CD14-positive monocyte (primary cell): Measurements from ENCODE around the gene PARVB. TPM values are rescaled to one million over a fixed set of nuclear protein-coding genes. Genes with fewer than 3 reads are reported as not detected.
A peak's percentile ranks its signal among the peaks of the same experiment; 100 is the strongest.

ENCODE experiments used
- DNase-seq, 3 donors: peaks; one replicate each; pipeline ENCODE4 v3.0.0-alpha.2; 2011 to 2022
- H2AFZ ChIP-seq: 2 replicates; pipeline ENCODE4 v1.6.0; 2012; ENCODE audit warnings: mild to moderate bottlenecking, low read depth, low read length, inconsistent platforms; ENCODE audit not compliant: insufficient read depth, poor library complexity, severe bottlenecking
- H3K27ac ChIP-seq, 2 donors: 1 replicate in 1 of 2; 2 replicates in 1 of 2; pipeline ENCODE4 v1.5.1; 2012 to 2013; ENCODE audit warnings: low read length in 2 of 2, control low read depth in 1 of 2, inconsistent platforms in 1 of 2, low read depth in 1 of 2, mild to moderate bottlenecking in 1 of 2
- H3K27me3 ChIP-seq, 2 donors: one replicate each; pipeline versions ENCODE4 v1.6.0 to v1.6.1; 2011 to 2013; ENCODE audit warnings: low read length in 2 of 2; ENCODE audit not compliant: control insufficient read depth in 2 of 2, insufficient read depth in 2 of 2
- H3K36me3 ChIP-seq, 2 donors: replicated peaks in 1 of 2; 1 replicate in 1 of 2; 2 replicates in 1 of 2; pipeline versions ENCODE4 v1.5.1 to v1.6.1; 2012 to 2013; ENCODE audit warnings: low read length in 2 of 2, control low read depth in 1 of 2, inconsistent platforms in 1 of 2, mild to moderate bottlenecking in 1 of 2; ENCODE audit not compliant: insufficient read depth in 2 of 2, control insufficient read depth in 1 of 2
- H3K4me1 ChIP-seq, 2 donors: 1 replicate in 1 of 2; 2 replicates in 1 of 2; pipeline versions ENCODE4 v1.5.1 to v1.6.1; 2012 to 2013; ENCODE audit warnings: low read length in 2 of 2, control low read depth in 1 of 2, inconsistent platforms in 1 of 2, mild to moderate bottlenecking in 1 of 2, moderate library complexity in 1 of 2; ENCODE audit not compliant: insufficient read depth in 2 of 2, control insufficient read depth in 1 of 2
- H3K4me2 ChIP-seq: replicated peaks from 2 replicates; pipeline ENCODE3; 2012; ENCODE audit warnings: low read length, moderate library complexity, mild to moderate bottlenecking; ENCODE audit not compliant: poor library complexity, severe bottlenecking; ENCODE audit errors: extremely low read depth
- H3K4me3 ChIP-seq, 3 experiments: fragments of 200-600 bp in 1 of 3; sonication (generic) in 1 of 3; replicated peaks in 1 of 3; 1 replicate in 2 of 3; 2 replicates in 1 of 3; pipeline ENCODE4 v1.5.1; 2011 to 2013; ENCODE audit warnings: low read length in 3 of 3, mild to moderate bottlenecking in 3 of 3, control low read depth in 2 of 3, low read depth in 2 of 3, inconsistent platforms in 1 of 3, moderate library complexity in 1 of 3
- H3K79me2 ChIP-seq: 2 replicates; pipeline ENCODE4 v1.6.0; 2012; ENCODE audit warnings: mild to moderate bottlenecking, control low read depth, inconsistent platforms, low read length, moderate library complexity; ENCODE audit not compliant: insufficient read depth
- H3K9ac ChIP-seq: 2 replicates; pipeline ENCODE4 v1.6.0; 2017; ENCODE audit warnings: low read length, mild to moderate bottlenecking; ENCODE audit not compliant: insufficient read depth, poor library complexity, severe bottlenecking
- H3K9me3 ChIP-seq, 2 donors: replicated peaks in 1 of 2; 1 replicate in 1 of 2; 2 replicates in 1 of 2; pipeline versions ENCODE4 v1.5.1 to v1.6.1; 2012 to 2013; ENCODE audit warnings: low read length in 2 of 2, control low read depth in 1 of 2; ENCODE audit not compliant: control insufficient read depth in 1 of 2, insufficient read depth in 1 of 2
- H4K20me1 ChIP-seq: 2 replicates; pipeline ENCODE4 v1.6.0; 2012; ENCODE audit warnings: mild to moderate bottlenecking, low read length, control low read depth, moderate library complexity; ENCODE audit not compliant: insufficient read depth
- H3K27ac Mint-ChIP-seq, 7 donors: one replicate each; pipeline ENCODE4 v1.8.0; 2020; ENCODE audit warnings: mild to moderate bottlenecking in 7 of 7, mixed read lengths in 7 of 7, moderate library complexity in 6 of 7, inconsistent platforms in 2 of 7
- H3K27me3 Mint-ChIP-seq, 3 donors: one replicate each; pipeline ENCODE4 v1.8.0; 2021 to 2022; ENCODE audit warnings: low read depth in 3 of 3, mild to moderate bottlenecking in 3 of 3, mixed read lengths in 3 of 3, moderate library complexity in 3 of 3, inconsistent platforms in 1 of 3
- H3K36me3 Mint-ChIP-seq, 2 donors: one replicate each; pipeline ENCODE4 v1.8.0; 2020; ENCODE audit warnings: mixed read lengths in 2 of 2, inconsistent platforms in 1 of 2, mild to moderate bottlenecking in 1 of 2
- H3K4me1 Mint-ChIP-seq: one replicate; pipeline ENCODE4 v1.8.0; 2020; ENCODE audit warnings: mild to moderate bottlenecking, mixed read lengths
- H3K4me3 Mint-ChIP-seq, 2 donors: one replicate each; pipeline ENCODE4 v1.8.0; 2020; ENCODE audit warnings: mild to moderate bottlenecking in 2 of 2, mixed read lengths in 2 of 2, moderate library complexity in 1 of 2
- H3K9me3 Mint-ChIP-seq, 7 donors: one replicate each; pipeline ENCODE4 v1.8.0; 2020 to 2022; ENCODE audit warnings: mixed read lengths in 7 of 7, mild to moderate bottlenecking in 6 of 7, moderate library complexity in 6 of 7, inconsistent platforms in 2 of 7
- CTCF ChIP-seq: fragments of 200-600 bp; IDR thresholded peaks from one replicate; pipeline ENCODE4 v1.8.0; 2022; ENCODE audit warnings: antibody characterized with exemption, mild to moderate bottlenecking
- WGBS: methylation state at CpG from one replicate; pipeline ENCODE4 v1.1.5; 2013; ENCODE audit warnings: missing lambda C conversion rate; ENCODE audit not compliant: insufficient coverage; 5-methylcytosine and 5-hydroxymethylcytosine counted together
- intact Hi-C, 2 donors: fragments of 100-400 bp; cut with micrococcal nuclease; formaldehyde crosslinking; loops; one replicate each; pipeline versions ENCODE4 v1.15.0 to v1.15.1; 2023
- polyA plus RNA-seq, 3 donors: library from polyadenylated mRNA; depleted of rRNA in 1 of 3; unstranded in 2 of 3; stranded (reverse) in 1 of 3; fragments of 300-500 nt in 2 of 3; fragments of >200 nt in 1 of 3; fragmentation: Illumina TruSeq in 2 of 3; gene quantifications; 1 replicate in 2 of 3; 2 replicates in 1 of 3; pipeline ENCODE4 v1.2.3, GENCODE V29; 2012 to 2021

The PARVB gene
- polyA plus RNA-seq, 3 donors, result 13.4 to 38.5 (median 17.9) TPM

- H3K27ac Mint-ChIP-seq, result peak overlapping the region; percentile 18 to 86 (median 67)
- WGBS, result 46% methylated on average over 4 of the region's 9 CpGs
- no peak overlapping the region for H3K4me2 ChIP-seq
- no peak for TF ChIP-seq CTCF
- peak in 2 of 3 donors; percentile 20 to 59 for DNase-seq
- intact Hi-C loops, result no loop called here
- peaks cover 35% of the 10 kb centered on the region for H3K4me1 Mint-ChIP-seq
- H3K79me2 ChIP-seq, result peaks cover 30% of the 10 kb centered on the region
- H3K9me3 ChIP-seq, result no peaks in the 10 kb centered on the region
- H3K9ac ChIP-seq, result no peak overlapping the region
- H3K9me3 Mint-ChIP-seq, result peaks cover 0 to 2% (median 0%) of the 10 kb centered on the region in 7 donors
- peaks cover 64 to 93% of the 10 kb centered on the region in 2 donors for H3K36me3 ChIP-seq
- no peak overlapping the region for H3K4me3 Mint-ChIP-seq
- no peak overlapping the region for H2AFZ ChIP-seq
- H3K36me3 Mint-ChIP-seq, result peaks cover 49 to 91% of the 10 kb centered on the region in 2 donors
- peak overlapping the region; percentile 34 to 70 for H3K27ac ChIP-seq
- peaks cover 87% of the 10 kb centered on the region for H4K20me1 ChIP-seq
- no peaks in the 10 kb centered on the region for H3K27me3 Mint-ChIP-seq
- peaks cover 21 to 34% of the 10 kb centered on the region in 2 donors for H3K4me1 ChIP-seq
- no peak overlapping the region for H3K4me3 ChIP-seq
- no peaks in the 10 kb centered on the region for H3K27me3 ChIP-seq
These were observed 166.9 kb downstream of the PARVB start for GRCh38 chr22:44191036-44191454.

- Histone ChIP-seq H3K27me3 (no peaks in the 10 kb centered on the region), H3K4me3 (no peak overlapping the region), H4K20me1 (peaks cover 87% of the 10 kb centered on the region), H3K9me3 (no peaks in the 10 kb centered on the region), H3K9ac (no peak overlapping the region), H3K4me1 (peaks cover 21 to 34% of the 10 kb centered on the region in 2 donors), H3K4me2 (peak overlapping the region; percentile 3), H2AFZ (no peak overlapping the region), H3K36me3 (peaks cover 69 to 93% of the 10 kb centered on the region in 2 donors), H3K27ac (peak overlapping the region; percentile 34 to 70), H3K79me2 (peaks cover 20% of the 10 kb centered on the region)
- intact Hi-C loops, result no loop called here
- H3K36me3 Mint-ChIP-seq, result peaks cover 50 to 91% of the 10 kb centered on the region in 2 donors
- WGBS, result 66% methylated on average over 4 of the region's 8 CpGs
- DNase-seq, result peak; percentile 80 to 84 (median 82)
- peak overlapping the region in 1 of 2 donors; percentile 12 for H3K4me3 Mint-ChIP-seq
- peak overlapping the region; percentile 41 to 89 (median 81) for H3K27ac Mint-ChIP-seq
- H3K4me1 Mint-ChIP-seq, result peaks cover 35% of the 10 kb centered on the region
- H3K9me3 Mint-ChIP-seq, result peaks cover 0 to 2% (median 0%) of the 10 kb centered on the region in 7 donors
- peaks cover 0 to 2% (median 0%) of the 10 kb centered on the region in 3 donors for H3K27me3 Mint-ChIP-seq
- no peak for TF ChIP-seq CTCF
These were observed 168.2 kb downstream of the PARVB start for GRCh38 chr22:44192098-44192815.
